Measurements from ENCODE around the gene PAF1.

The PAF1 gene

GRCh38 chr19:39433480-39434079 is 42.7 kb upstream of the PAF1 start (continued):
- no peak for TF ChIP-seq ZFP3 (CRISPR knock-in tag; IDR thresholded peaks at IDR 0.05)
- TF ChIP-seq OSR1 (CRISPR knock-in tag; IDR thresholded peaks at IDR 0.05) = no peak
- no peak for TF ChIP-seq ZNF565 (CRISPR knock-in tag; conservative IDR thresholded peaks at IDR 0.05; ENCODE audit: low read depth)
- TF ChIP-seq CSRNP3 (CRISPR knock-in tag; IDR thresholded peaks at IDR 0.05) = no peak
- TF ChIP-seq ZFP30 (CRISPR knock-in tag; IDR thresholded peaks at IDR 0.05) = no peak
- TF ChIP-seq BACH2 (CRISPR knock-in tag; IDR thresholded peaks at IDR 0.05; ENCODE audit: borderline replicate concordance) = no peak
- no peak for TF ChIP-seq GLIS3 (CRISPR knock-in tag; IDR thresholded peaks at IDR 0.05)

GRCh38 chr19:39432677-39433025 is 41.7 kb upstream of the PAF1 start:
- no peak for ATAC-seq
- no peak for TF ChIP-seq TCF4 (CRISPR knock-in tag; IDR thresholded peaks at IDR 0.05; ENCODE audit: borderline replicate concordance)
- TF ChIP-seq RARB (CRISPR knock-in tag; IDR thresholded peaks at IDR 0.05) = no peak
- no peak for TF ChIP-seq TSHZ2 (CRISPR knock-in tag; IDR thresholded peaks at IDR 0.05)
- no peak for TF ChIP-seq ZNF565 (CRISPR knock-in tag; conservative IDR thresholded peaks at IDR 0.05; ENCODE audit: low read depth)
- TF ChIP-seq GLIS3 (CRISPR knock-in tag; IDR thresholded peaks at IDR 0.05) = no peak
- TF ChIP-seq CSDC2 (CRISPR knock-in tag; IDR thresholded peaks at IDR 0.05) = no peak
- TF ChIP-seq ZNF70 (CRISPR knock-in tag; IDR thresholded peaks at IDR 0.05) = no peak
- no peak for TF ChIP-seq ZFP30 (CRISPR knock-in tag; IDR thresholded peaks at IDR 0.05)
- no peak for TF ChIP-seq CREB5 (CRISPR knock-in tag; IDR thresholded peaks at IDR 0.05; ENCODE audit: low read depth)

- peak; percentile 58 for ATAC-seq
- TF ChIP-seq GLIS3 (CRISPR knock-in tag; IDR thresholded peaks at IDR 0.05) = no peak
- TF ChIP-seq PPARA (CRISPR knock-in tag; IDR thresholded peaks at IDR 0.05; ENCODE audit: borderline replicate concordance) = no peak
- TF ChIP-seq ZNF70 (CRISPR knock-in tag; IDR thresholded peaks at IDR 0.05) = no peak
- no peak for TF ChIP-seq TCF4 (CRISPR knock-in tag; IDR thresholded peaks at IDR 0.05; ENCODE audit: borderline replicate concordance)
- peak; percentile 38; the same call in 1 of the 2 replicates for TF ChIP-seq ZC3H10 (CRISPR knock-in tag; IDR thresholded peaks at IDR 0.05)
Observed at GRCh38 chr19:39430675-39431593, 40.0 kb upstream of the PAF1 start.

- TF ChIP-seq CREB5 (CRISPR knock-in tag; IDR thresholded peaks at IDR 0.05; ENCODE audit: low read depth) (no peak), ZNF8 (CRISPR knock-in tag; IDR thresholded peaks at IDR 0.05) (no peak), PATZ1 (CRISPR knock-in tag; IDR thresholded peaks at IDR 0.05; ENCODE audit: borderline replicate concordance) (no peak), OSR1 (CRISPR knock-in tag; IDR thresholded peaks at IDR 0.05) (no peak), ZFP3 (CRISPR knock-in tag; IDR thresholded peaks at IDR 0.05) (peak; percentile 95)
- ATAC-seq = peak; percentile 75
Observed at GRCh38 chr19:39428283-39429112, 37.6 kb upstream of the PAF1 start.
